ENCODE measurements around the gene ANO6.

ANO6 gene

GRCh38 chr12:45276154-45276755 is 60.4 kb downstream of the ANO6 start:
- H3K4me3 ChIP-seq (replicated peaks; ENCODE audit: low read depth, low read length), result no peak overlapping the region
- TF ChIP-seq, protein P1, sequence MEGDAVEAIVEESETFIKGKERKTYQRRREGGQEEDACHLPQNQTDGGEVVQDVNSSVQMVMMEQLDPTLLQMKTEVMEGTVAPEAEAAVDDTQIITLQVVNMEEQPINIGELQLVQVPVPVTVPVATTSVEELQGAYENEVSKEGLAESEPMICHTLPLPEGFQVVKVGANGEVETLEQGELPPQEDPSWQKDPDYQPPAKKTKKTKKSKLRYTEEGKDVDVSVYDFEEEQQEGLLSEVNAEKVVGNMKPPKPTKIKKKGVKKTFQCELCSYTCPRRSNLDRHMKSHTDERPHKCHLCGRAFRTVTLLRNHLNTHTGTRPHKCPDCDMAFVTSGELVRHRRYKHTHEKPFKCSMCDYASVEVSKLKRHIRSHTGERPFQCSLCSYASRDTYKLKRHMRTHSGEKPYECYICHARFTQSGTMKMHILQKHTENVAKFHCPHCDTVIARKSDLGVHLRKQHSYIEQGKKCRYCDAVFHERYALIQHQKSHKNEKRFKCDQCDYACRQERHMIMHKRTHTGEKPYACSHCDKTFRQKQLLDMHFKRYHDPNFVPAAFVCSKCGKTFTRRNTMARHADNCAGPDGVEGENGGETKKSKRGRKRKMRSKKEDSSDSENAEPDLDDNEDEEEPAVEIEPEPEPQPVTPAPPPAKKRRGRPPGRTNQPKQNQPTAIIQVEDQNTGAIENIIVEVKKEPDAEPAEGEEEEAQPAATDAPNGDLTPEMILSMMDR (IDR thresholded peaks at IDR 0.05; ENCODE audit: low read depth, low read length, missing control alignments), result no peak
- no peak for DNase-seq (ENCODE audit: extremely low read depth, low read depth)

- DNase-seq (ENCODE audit: extremely low read depth, low read depth), result no peak
- H3K4me3 ChIP-seq (replicated peaks; ENCODE audit: low read depth, low read length), result no peak overlapping the region
- TF ChIP-seq, protein P1 (IDR thresholded peaks at IDR 0.05; ENCODE audit: low read depth, low read length, missing control alignments), result no peak
Measured at GRCh38 chr12:45278447-45278846, 62.6 kb downstream of the ANO6 start.

DNA sequence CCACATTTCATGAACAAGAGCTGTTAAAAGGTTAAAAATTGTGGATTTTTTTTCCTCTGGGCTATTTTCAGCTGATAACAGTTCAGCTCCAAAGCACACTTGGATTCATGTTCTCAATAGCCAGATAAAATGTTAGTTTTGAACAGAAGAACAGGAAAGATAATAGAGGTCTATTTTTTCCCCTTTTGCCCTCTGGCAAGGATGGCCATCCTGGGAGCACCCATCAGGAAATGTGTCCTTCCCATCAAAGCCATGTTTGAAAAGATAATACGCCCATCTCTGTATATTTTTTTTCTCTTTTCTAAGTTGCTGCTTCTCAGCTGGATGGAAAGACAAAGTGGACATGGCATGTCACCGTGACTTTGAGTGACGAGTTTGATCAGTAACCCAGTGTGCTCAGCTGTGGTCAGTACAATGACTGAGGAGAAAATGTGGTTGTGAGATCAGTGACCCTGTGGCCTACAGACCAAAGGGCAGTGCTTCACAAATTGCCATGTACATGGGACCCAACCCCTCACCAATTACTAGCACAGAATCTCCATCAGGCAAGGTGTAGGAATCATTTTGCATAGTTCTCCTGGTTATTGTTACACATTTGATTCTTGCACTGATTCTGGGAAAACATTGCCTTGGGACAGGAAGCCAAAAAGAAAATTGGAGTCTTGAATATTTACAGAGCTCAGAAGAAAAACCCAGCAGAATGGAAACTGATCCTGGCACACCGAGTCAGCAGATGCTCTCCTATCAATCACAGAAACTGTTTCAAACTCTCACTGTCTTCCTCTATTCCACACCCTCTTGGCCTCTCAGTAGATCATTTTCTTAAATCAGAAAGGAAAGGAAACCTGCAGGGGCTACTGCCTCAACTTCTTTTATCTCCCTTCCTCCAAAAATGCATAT is 64.3 kb downstream of the ANO6 start:
- no peak for DNase-seq (ENCODE audit: extremely low read depth, low read depth)
- no peak overlapping the region for H3K4me3 ChIP-seq (replicated peaks; ENCODE audit: low read depth, low read length)
- TF ChIP-seq, protein P1 (IDR thresholded peaks at IDR 0.05; ENCODE audit: low read depth, low read length, missing control alignments), result no peak

DNA sequence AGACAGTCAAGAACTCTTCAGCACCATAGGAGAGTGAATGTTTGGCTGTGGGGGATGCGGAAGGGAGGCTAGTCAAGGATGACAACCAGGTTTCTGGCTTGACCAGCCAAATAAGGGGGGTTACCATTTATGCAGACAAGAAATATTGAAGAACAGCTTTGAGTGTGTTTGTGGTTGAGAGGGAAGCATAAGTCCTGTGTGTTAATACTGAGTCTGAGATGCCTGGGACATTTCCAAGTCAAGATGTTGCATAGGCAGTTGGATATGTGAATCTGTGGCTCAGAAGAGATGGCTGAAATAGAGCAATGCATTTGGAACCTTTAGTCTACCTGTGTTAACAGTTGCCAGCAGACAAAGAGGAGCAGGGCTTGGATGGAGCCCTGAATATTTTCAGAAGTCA is 66.1 kb downstream of the ANO6 start:
- TF ChIP-seq, protein P1 (IDR thresholded peaks at IDR 0.05; ENCODE audit: low read depth, low read length, missing control alignments), result no peak
- DNase-seq (ENCODE audit: extremely low read depth, low read depth), result no peak
- H3K4me3 ChIP-seq (replicated peaks; ENCODE audit: low read depth, low read length), result no peak overlapping the region

- TF ChIP-seq, protein P1 (IDR thresholded peaks at IDR 0.05; ENCODE audit: low read depth, low read length, missing control alignments), result no peak
- DNase-seq (ENCODE audit: extremely low read depth, low read depth), result no peak
- H3K4me3 ChIP-seq (replicated peaks; ENCODE audit: low read depth, low read length), result no peak overlapping the region
Measured at GRCh38 chr12:45282411-45282810, 66.5 kb downstream of the ANO6 start.

GRCh38 chr12:45284096-45284901 is 68.4 kb downstream of the ANO6 start:
- TF ChIP-seq, protein P1 (IDR thresholded peaks at IDR 0.05; ENCODE audit: low read depth, low read length, missing control alignments), result no peak
- H3K4me3 ChIP-seq (replicated peaks; ENCODE audit: low read depth, low read length), result no peak overlapping the region
- no peak for DNase-seq (ENCODE audit: extremely low read depth, low read depth)
